Measurements from ENCODE around the gene GZMM. TPM values are rescaled to one million over a fixed set of nuclear protein-coding genes. Genes with fewer than 3 reads are reported as not detected.
A peak's percentile ranks its signal among the peaks of the same experiment; 100 is the strongest.

GZMM gene
- total RNA-seq, 4 donors from 2014 or later, result 2.8 to 4.0 TPM; not detected in 2

DNA sequence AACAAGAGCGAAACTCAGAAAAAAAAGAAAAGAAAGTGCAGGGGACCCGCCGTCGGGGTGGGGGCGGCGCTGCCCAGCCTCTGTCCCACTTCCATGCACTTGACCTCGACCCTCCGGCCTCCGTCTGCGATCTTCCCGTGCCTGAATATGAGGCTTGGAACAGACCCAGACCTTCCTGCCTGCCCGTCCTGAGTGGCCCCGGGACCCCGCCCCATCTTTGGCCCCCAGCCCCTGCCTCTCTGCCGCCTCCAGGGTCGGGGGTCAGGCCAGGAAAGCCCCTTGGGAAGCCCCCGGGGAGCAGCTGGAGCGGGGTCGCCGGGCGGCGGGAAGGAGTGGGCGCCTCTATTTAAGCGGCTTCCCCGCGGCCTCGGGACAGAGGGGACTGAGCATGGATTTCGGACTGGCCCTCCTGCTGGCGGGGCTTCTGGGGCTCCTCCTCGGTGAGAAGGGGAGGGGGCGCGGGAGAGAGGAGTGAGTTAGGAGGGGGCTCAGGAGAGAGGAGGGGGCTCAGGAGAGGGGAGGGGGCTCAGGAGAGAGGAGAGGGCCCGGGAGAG is 47.7 kb upstream of the GZMM start, which contains the start of gene MADCAM1:
Gene MADCAM1, plus strand, starts transcription at position 375 of the 554 bp plus-strand sequence. Its CDS starts 14 bp downstream, at position 389.
- Histone ChIP-seq H3K27me3 (peaks cover 3 to 24% of the 10 kb centered on the region in 2 donors), H3K9me3 (no peaks in the 10 kb centered on the region), H3K4me3 (peak within 1 kb of the TSS in 1 of 4 donors; percentile 35), H3K4me1 (peaks cover 0 to 17% (median 4%) of the 10 kb centered on the region in 4 donors), H3K36me3 (no peaks in the 10 kb centered on the region), H3K27ac (no peak within 1 kb of the TSS)
- TF ChIP-seq, protein P1, sequence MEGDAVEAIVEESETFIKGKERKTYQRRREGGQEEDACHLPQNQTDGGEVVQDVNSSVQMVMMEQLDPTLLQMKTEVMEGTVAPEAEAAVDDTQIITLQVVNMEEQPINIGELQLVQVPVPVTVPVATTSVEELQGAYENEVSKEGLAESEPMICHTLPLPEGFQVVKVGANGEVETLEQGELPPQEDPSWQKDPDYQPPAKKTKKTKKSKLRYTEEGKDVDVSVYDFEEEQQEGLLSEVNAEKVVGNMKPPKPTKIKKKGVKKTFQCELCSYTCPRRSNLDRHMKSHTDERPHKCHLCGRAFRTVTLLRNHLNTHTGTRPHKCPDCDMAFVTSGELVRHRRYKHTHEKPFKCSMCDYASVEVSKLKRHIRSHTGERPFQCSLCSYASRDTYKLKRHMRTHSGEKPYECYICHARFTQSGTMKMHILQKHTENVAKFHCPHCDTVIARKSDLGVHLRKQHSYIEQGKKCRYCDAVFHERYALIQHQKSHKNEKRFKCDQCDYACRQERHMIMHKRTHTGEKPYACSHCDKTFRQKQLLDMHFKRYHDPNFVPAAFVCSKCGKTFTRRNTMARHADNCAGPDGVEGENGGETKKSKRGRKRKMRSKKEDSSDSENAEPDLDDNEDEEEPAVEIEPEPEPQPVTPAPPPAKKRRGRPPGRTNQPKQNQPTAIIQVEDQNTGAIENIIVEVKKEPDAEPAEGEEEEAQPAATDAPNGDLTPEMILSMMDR (IDR thresholded peaks at IDR 0.05), result no peak
- TF ChIP-seq POLR2A (IDR thresholded peaks at IDR 0.05), result no peak
- DNase-seq, result no peak

DNA sequence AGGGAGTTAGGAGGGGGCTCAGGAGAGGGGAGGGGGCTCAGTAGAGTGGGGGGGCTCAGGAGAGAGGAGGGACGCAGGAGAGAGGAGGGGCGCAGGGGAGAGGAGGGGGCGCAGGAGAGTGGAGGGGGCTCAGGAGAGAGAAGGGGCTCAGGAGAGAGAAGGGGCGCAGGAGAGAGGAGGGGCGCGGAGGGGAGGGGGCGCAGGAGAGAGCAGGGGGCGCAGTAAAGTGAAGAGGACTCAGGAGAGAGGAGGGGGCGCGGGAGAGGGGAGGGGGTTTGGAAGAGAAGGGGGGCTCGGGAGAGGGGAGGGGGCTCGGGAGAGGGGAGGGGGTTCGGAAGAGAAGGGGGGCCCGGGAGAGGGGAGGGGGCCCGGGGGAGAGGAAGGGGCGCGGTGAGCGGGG is 46.9 kb upstream of the GZMM start:
- DNase-seq, result no peak
- peaks cover 3 to 24% of the 10 kb centered on the region in 2 donors for H3K27me3 ChIP-seq
- no peak overlapping the region for H3K4me3 ChIP-seq
- H3K27ac ChIP-seq, result no peak overlapping the region
- peaks cover 0 to 17% (median 4%) of the 10 kb centered on the region in 4 donors for H3K4me1 ChIP-seq
- H3K9me3 ChIP-seq, result no peaks in the 10 kb centered on the region
- TF ChIP-seq, protein P1 (IDR thresholded peaks at IDR 0.05), result no peak
- no peak for TF ChIP-seq POLR2A (IDR thresholded peaks at IDR 0.05)
- H3K36me3 ChIP-seq, result no peaks in the 10 kb centered on the region

DNA sequence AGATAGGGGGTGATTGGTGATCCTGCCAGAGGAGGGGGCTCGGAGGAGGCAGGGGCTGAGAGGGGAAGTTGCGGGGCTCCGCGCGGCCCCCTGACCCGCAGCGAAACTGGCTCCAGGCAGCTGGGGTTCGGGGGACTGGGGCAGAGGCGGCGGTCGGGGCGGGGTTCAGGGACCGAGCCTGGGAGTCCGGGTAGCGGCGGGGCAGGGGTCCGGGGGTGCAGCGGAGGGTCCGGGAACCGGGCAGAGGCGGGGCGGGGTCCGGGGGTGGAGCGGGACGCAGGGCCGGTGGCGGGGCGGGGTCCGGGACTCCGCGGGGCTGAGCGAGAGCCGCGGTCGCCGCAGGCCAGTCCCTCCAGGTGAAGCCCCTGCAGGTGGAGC is 46.4 kb upstream of the GZMM start:
- Histone ChIP-seq H3K36me3 (no peaks in the 10 kb centered on the region), H3K9me3 (no peaks in the 10 kb centered on the region), H3K4me1 (peaks cover 0 to 17% (median 4%) of the 10 kb centered on the region in 4 donors), H3K4me3 (peak overlapping the region in 3 of 4 donors; percentile 2 to 35 (median 14)), H3K27ac (no peak overlapping the region), H3K27me3 (peaks cover 3 to 24% of the 10 kb centered on the region in 2 donors)
- TF ChIP-seq, protein P1 (IDR thresholded peaks at IDR 0.05), result no peak
- TF ChIP-seq POLR2A (IDR thresholded peaks at IDR 0.05), result no peak
- DNase-seq, result peak in 1 of 3 donors; percentile 53

DNA sequence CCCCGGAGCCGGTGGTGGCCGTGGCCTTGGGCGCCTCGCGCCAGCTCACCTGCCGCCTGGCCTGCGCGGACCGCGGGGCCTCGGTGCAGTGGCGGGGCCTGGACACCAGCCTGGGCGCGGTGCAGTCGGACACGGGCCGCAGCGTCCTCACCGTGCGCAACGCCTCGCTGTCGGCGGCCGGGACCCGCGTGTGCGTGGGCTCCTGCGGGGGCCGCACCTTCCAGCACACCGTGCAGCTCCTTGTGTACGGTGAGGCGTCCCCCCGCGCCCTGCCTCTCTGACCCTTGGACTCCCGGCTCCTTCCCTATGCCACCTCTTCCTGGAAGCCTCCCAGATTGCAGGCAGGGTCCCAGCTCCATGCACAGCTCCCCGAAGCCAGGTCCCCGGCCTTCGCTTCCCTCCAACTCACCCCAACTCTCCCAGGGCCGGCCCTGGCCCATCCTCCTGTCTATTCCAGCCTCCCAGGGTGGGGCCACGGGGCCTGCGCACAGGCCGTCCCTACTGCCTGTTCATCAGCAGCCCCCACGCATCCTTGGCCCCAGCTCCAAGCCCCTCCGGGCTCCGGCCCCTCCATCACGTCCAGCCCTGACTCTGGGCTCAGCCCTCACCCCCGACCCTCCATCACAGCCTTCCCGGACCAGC is 45.9 kb upstream of the GZMM start:
- peak overlapping the region in 3 of 4 donors; percentile 2 to 35 (median 14) for H3K4me3 ChIP-seq

DNA sequence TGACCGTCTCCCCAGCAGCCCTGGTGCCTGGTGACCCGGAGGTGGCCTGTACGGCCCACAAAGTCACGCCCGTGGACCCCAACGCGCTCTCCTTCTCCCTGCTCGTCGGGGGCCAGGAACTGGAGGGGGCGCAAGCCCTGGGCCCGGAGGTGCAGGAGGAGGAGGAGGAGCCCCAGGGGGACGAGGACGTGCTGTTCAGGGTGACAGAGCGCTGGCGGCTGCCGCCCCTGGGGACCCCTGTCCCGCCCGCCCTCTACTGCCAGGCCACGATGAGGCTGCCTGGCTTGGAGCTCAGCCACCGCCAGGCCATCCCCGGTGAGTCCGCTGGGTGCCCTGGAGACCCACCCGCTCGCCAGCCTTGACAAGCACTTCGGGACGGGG is 45.4 kb upstream of the GZMM start:
- no peak overlapping the region for H3K4me3 ChIP-seq
- no peak for TF ChIP-seq POLR2A (IDR thresholded peaks at IDR 0.05)
- TF ChIP-seq, protein P1 (IDR thresholded peaks at IDR 0.05), result no peak

More for the DNA sequence above, 45.9 kb upstream of the GZMM start:
- no peaks in the 10 kb centered on the region for H3K36me3 ChIP-seq
- peaks cover 0 to 17% (median 4%) of the 10 kb centered on the region in 4 donors for H3K4me1 ChIP-seq
- no peak overlapping the region for H3K27ac ChIP-seq
- H3K9me3 ChIP-seq, result no peaks in the 10 kb centered on the region
- no peak for DNase-seq
- H3K27me3 ChIP-seq, result peaks cover 3 to 24% of the 10 kb centered on the region in 2 donors
- TF ChIP-seq, protein P1 (IDR thresholded peaks at IDR 0.05), result no peak
- no peak for TF ChIP-seq POLR2A (IDR thresholded peaks at IDR 0.05)

More for the DNA sequence above, 45.4 kb upstream of the GZMM start:
- no peak overlapping the region for H3K27ac ChIP-seq
- H3K9me3 ChIP-seq, result no peaks in the 10 kb centered on the region
- no peak for DNase-seq
- peaks cover 3 to 24% of the 10 kb centered on the region in 2 donors for H3K27me3 ChIP-seq
- peaks cover 0 to 17% (median 4%) of the 10 kb centered on the region in 4 donors for H3K4me1 ChIP-seq
- no peaks in the 10 kb centered on the region for H3K36me3 ChIP-seq

Measured in Peyer's patch (tissue), 4 donors.